ENCODE results near the gene ABT1.
A peak's percentile ranks its signal among the peaks of the same experiment; 100 is the strongest.
"Not testable (repeated sequence)": the region's sequence is repeated elsewhere in the genome, so short reads cannot be mapped to it uniquely, and the experiment has no call there.

The ABT1 gene

GRCh38 chr6:26596579-26597388 is at the start of gene ABT1:
ABT1 (plus strand) TSS chr6:26596953; CDS start chr6:26596983, 30 bp downstream.
- DNase-seq (ENCODE audit: low spot score), result peak; percentile 99

- DNase-seq (ENCODE audit: low spot score), result not testable (repeated sequence)
Observed at GRCh38 chr6:26547363-26547762, 49.4 kb upstream of the ABT1 start.

- DNase-seq (ENCODE audit: low spot score), result no peak
Observed at GRCh38 chr6:26550250-26550993, 46.3 kb upstream of the ABT1 start.

GRCh38 chr6:26552205-26552604 is 44.5 kb upstream of the ABT1 start:
- DNase-seq (ENCODE audit: low spot score), result no peak

GRCh38 chr6:26552640-26553188 is 44.0 kb upstream of the ABT1 start:
- DNase-seq (ENCODE audit: low spot score), result no peak

GRCh38 chr6:26553264-26553634 is 43.5 kb upstream of the ABT1 start:
- DNase-seq (ENCODE audit: low spot score), result peak; percentile 77

- peak; percentile 92 for DNase-seq (ENCODE audit: low spot score)
Observed at GRCh38 chr6:26553635-26554446, 42.9 kb upstream of the ABT1 start.

GRCh38 chr6:26554447-26554696 is 42.4 kb upstream of the ABT1 start:
- no peak for DNase-seq (ENCODE audit: low spot score)

GRCh38 chr6:26554697-26555504 is 41.9 kb upstream of the ABT1 start:
- peak; percentile 81 for DNase-seq (ENCODE audit: low spot score)

- DNase-seq (ENCODE audit: low spot score), result peak; percentile 84
Observed at GRCh38 chr6:26555505-26556262, 41.1 kb upstream of the ABT1 start.

GRCh38 chr6:26556263-26557070 is 40.3 kb upstream of the ABT1 start:
- DNase-seq (ENCODE audit: low spot score), result peak; percentile 94

GRCh38 chr6:26561533-26562466 is 35.0 kb upstream of the ABT1 start:
- no peak for DNase-seq (ENCODE audit: low spot score)

GRCh38 chr6:26563488-26563887 is 33.3 kb upstream of the ABT1 start:
- no peak for DNase-seq (ENCODE audit: low spot score)

- peak; percentile 88 for DNase-seq (ENCODE audit: low spot score)
Observed at GRCh38 chr6:26568601-26569432, 27.9 kb upstream of the ABT1 start.

- no peak for DNase-seq (ENCODE audit: low spot score)
Observed at GRCh38 chr6:26569433-26569764, 27.4 kb upstream of the ABT1 start.

GRCh38 chr6:26570027-26570809 is 26.5 kb upstream of the ABT1 start:
- DNase-seq (ENCODE audit: low spot score), result no peak

GRCh38 chr6:26571592-26572296 is 25.0 kb upstream of the ABT1 start:
- peak; percentile 93 for DNase-seq (ENCODE audit: low spot score)

Data from RKO (cell line).